HepG2 (cell line): Measurements from ENCODE around the gene LRBA. TPM values are rescaled to one million over a fixed set of nuclear protein-coding genes. Genes with fewer than 3 reads are reported as not detected.

Source experiments
- ATAC-seq: fragments of 200-7000 bp; cut with Tn5 transposase; 3 replicates; pipeline ENCODE4 v1.9.1; 2020; ENCODE audit warnings: mild to moderate bottlenecking, moderate library complexity
- BruUV-seq: library from RNA; stranded (reverse); fragments of 400-500 nt; replicated peaks from 2 replicates; lab custom pipeline; 2021; lab: Mats Ljungman, UMichigan
- CTCF ChIA-PET: fragments of 300-600 bp; formaldehyde crosslinking; extraction: SDS; loops from one replicate; lab custom pipeline; 2021; ENCODE audit warnings: low total read pairs, inconsistent platforms, low intra/inter-chr PET ratio; lab: Yijun Ruan, JAX
- POLR2A ChIA-PET: fragments of 350-600 bp; sonication (Branson Sonifier 250); formaldehyde crosslinking; loops from one replicate; lab custom pipeline; 2020; ENCODE audit warnings: antibody characterized with exemption, inconsistent platforms; lab: Yijun Ruan, JAX
- DNase-seq: peaks from one replicate; pipeline ENCODE4 v3.0.0-alpha.2; 2015; ENCODE audit warnings: low spot score
- FAIRE-seq: peaks from 3 replicates; lab custom pipeline; 2011; peaks lifted over from hg19 to GRCh38; lab: Jason Lieb, UNC
- H2AFZ ChIP-seq: one replicate; pipeline ENCODE4 v1.6.1; 2011; ENCODE audit warnings: low read length, inconsistent platforms
- H3K27ac ChIP-seq: fragments of 300-600 bp; 3 replicates; pipeline ENCODE4 v1.8.0; 2011; ENCODE audit warnings: mixed run types, mild to moderate bottlenecking, mixed read lengths, low read length, inconsistent platforms; ENCODE audit not compliant: insufficient read depth; ENCODE audit errors: extremely low read length
- H3K27me3 ChIP-seq, 2 experiments: fragments of 200-600 bp in 1 of 2; 2 replicates in 1 of 2; 3 replicates in 1 of 2; pipeline versions ENCODE4 v1.6.0 to v1.8.0; 2011; ENCODE audit warnings: low read length in 2 of 2, mild to moderate bottlenecking in 2 of 2, moderate library complexity in 2 of 2, inconsistent platforms in 1 of 2; ENCODE audit not compliant: insufficient read depth in 2 of 2, control insufficient read depth in 1 of 2
- H3K36me3 ChIP-seq, 2 experiments: fragments of 200-600 bp in 1 of 2; replicated peaks in 1 of 2; 2 replicates in 1 of 2; 3 replicates in 1 of 2; pipeline versions ENCODE4 v1.5.1 to v1.8.0; 2011; ENCODE audit warnings: low read length in 2 of 2, inconsistent platforms in 1 of 2; ENCODE audit not compliant: insufficient read depth in 2 of 2, control insufficient read depth in 1 of 2
- H3K4me1 ChIP-seq: 2 replicates; pipeline ENCODE4 v1.5.1; 2012; ENCODE audit warnings: low read length, inconsistent platforms; ENCODE audit not compliant: insufficient read depth
- H3K4me2 ChIP-seq: 2 replicates; pipeline ENCODE4 v1.6.0; 2011; ENCODE audit warnings: low read depth, low read length, inconsistent platforms
- H3K4me3 ChIP-seq, 3 experiments: fragments of 200-600 bp in 1 of 3; sonication (generic), shearing (Covaris generic) in 1 of 3; replicated peaks in 1 of 3; 2 replicates each; pipeline ENCODE4 v1.5.1; 2011 to 2016; ENCODE audit warnings: low read length in 3 of 3, inconsistent platforms in 2 of 3, low read depth in 2 of 3, mild to moderate bottlenecking in 2 of 3, control low read depth in 1 of 3, mixed read lengths in 1 of 3; ENCODE audit not compliant: insufficient read depth in 1 of 3
- H3K79me2 ChIP-seq: one replicate; pipeline ENCODE4 v1.6.1; 2011; ENCODE audit warnings: low read length, inconsistent platforms; ENCODE audit not compliant: insufficient read depth
- H3K9ac ChIP-seq: 2 replicates; pipeline ENCODE4 v1.6.0; 2011; ENCODE audit warnings: mild to moderate bottlenecking, low read depth, low read length, inconsistent platforms; ENCODE audit not compliant: insufficient read depth
- H3K9me3 ChIP-seq: 2 replicates; pipeline ENCODE4 v1.5.1; 2012; ENCODE audit warnings: mild to moderate bottlenecking, low read length
- H4K20me1 ChIP-seq: 2 replicates; pipeline ENCODE4 v1.6.0; 2011; ENCODE audit warnings: inconsistent platforms, mild to moderate bottlenecking, low read length, moderate library complexity; ENCODE audit not compliant: insufficient read depth
- CSRNP2 ChIP-seq: sonication (generic); formaldehyde crosslinking; conservative IDR thresholded peaks from 2 replicates; pipeline ENCODE4 v1.8.0; 2022; ENCODE audit warnings: low read depth, missing genetic modification reagents
- MLLT10 ChIP-seq: sonication (generic); formaldehyde crosslinking; IDR thresholded peaks from 2 replicates; pipeline ENCODE4 v1.4.0; 2020; ENCODE audit warnings: missing genetic modification reagents
- MTF1 ChIP-seq: sonication (generic); formaldehyde crosslinking; IDR thresholded peaks from 2 replicates; pipeline ENCODE4 v1.5.0; 2020; ENCODE audit warnings: missing genetic modification reagents
- NPAS2 ChIP-seq: sonication (generic); formaldehyde crosslinking; IDR thresholded peaks from 2 replicates; pipeline ENCODE4 v1.8.0; 2022; ENCODE audit warnings: mild to moderate bottlenecking, missing genetic modification reagents, borderline replicate concordance
- NR2F6 ChIP-seq, 2 experiments: IDR thresholded peaks; 2 replicates each; pipeline ENCODE4 v1.6.1; 2016; ENCODE audit warnings: antibody characterized with exemption in 1 of 2, mild to moderate bottlenecking in 1 of 2
- NR3C1 ChIP-seq: sonication (generic); formaldehyde crosslinking; IDR thresholded peaks from 2 replicates; pipeline ENCODE4 v1.4.0; 2020; ENCODE audit warnings: missing genetic modification reagents
- PAX8 ChIP-seq: sonication (generic); formaldehyde crosslinking; IDR thresholded peaks from 2 replicates; pipeline ENCODE4 v1.8.0; 2022; ENCODE audit warnings: mild to moderate bottlenecking, missing genetic modification reagents, borderline replicate concordance
- PLRG1 ChIP-seq: fragments of 450-650 bp; conservative IDR thresholded peaks from 2 replicates; pipeline ENCODE4 v1.6.1; 2016
- RARG ChIP-seq: sonication (generic); formaldehyde crosslinking; IDR thresholded peaks from 2 replicates; pipeline ENCODE4 v1.4.0; 2020; ENCODE audit warnings: low read depth, mild to moderate bottlenecking, missing genetic modification reagents
- REXO4 ChIP-seq: sonication (generic); formaldehyde crosslinking; IDR thresholded peaks from 2 replicates; pipeline ENCODE4 v1.8.0; 2022; ENCODE audit warnings: missing genetic modification reagents, mild to moderate bottlenecking, borderline replicate concordance
- SETDB1 ChIP-seq: sonication (generic); formaldehyde crosslinking; IDR thresholded peaks from 2 replicates; pipeline ENCODE4 v1.5.1; 2020; ENCODE audit warnings: missing genetic modification reagents, mild to moderate bottlenecking, borderline replicate concordance
- ZBTB7A ChIP-seq: sonication (generic); formaldehyde crosslinking; IDR thresholded peaks from 2 replicates; pipeline ENCODE4 v1.8.0; 2022; ENCODE audit warnings: mild to moderate bottlenecking, missing genetic modification reagents
- ZMAT3 ChIP-seq: sonication (generic); formaldehyde crosslinking; conservative IDR thresholded peaks from 2 replicates; pipeline ENCODE4 v1.7.0; 2021; ENCODE audit warnings: missing genetic modification reagents
- ZNF143 ChIP-seq: sonication (generic); formaldehyde crosslinking; IDR thresholded peaks from 2 replicates; pipeline ENCODE4 v1.4.0; 2020; ENCODE audit warnings: missing genetic modification reagents
- ZZZ3 ChIP-seq: sonication (generic); formaldehyde crosslinking; IDR thresholded peaks from 2 replicates; pipeline ENCODE4 v1.4.0; 2020; ENCODE audit warnings: missing genetic modification reagents, mild to moderate bottlenecking, borderline replicate concordance
- WGBS: methylation state at CpG from one replicate; pipeline ENCODE4 v1.1.6; 2017; ENCODE audit warnings: low lambda C conversion rate; 5-methylcytosine and 5-hydroxymethylcytosine counted together
- in situ Hi-C: cut with HindIII; loops from 2 replicates; pipeline ENCODE4 v1.10.0; 2017; ENCODE audit warnings: low pct_unique_long_range_greater_than_20kb; ENCODE audit not compliant: extremely low pct_ligation_motif_present
- intact Hi-C: fragments of 100-400 bp; cut with micrococcal nuclease; formaldehyde crosslinking; loops from one replicate; pipeline ENCODE4 v1.10.0; 2022; ENCODE audit not compliant: unreplicated experiment
- polyA plus RNA-seq, 8 experiments: library from polyadenylated mRNA; depleted of rRNA in 3 of 8; stranded (reverse) in 7 of 8; unstranded in 1 of 8; fragments of >200 nt; fragmentation: Illumina TruSeq in 4 of 8; extraction: Trizol in 4 of 8; gene quantifications; 2 replicates each; pipeline versions ENCODE4 v1.2.1 to v1.2.3, GENCODE V29; 2011 to 2016; ENCODE audit warnings: low read depth in 4 of 8, missing spikeins in 1 of 8, mixed read lengths in 1 of 8; ENCODE audit not compliant: insufficient read depth in 1 of 8
- total RNA-seq, 5 experiments: library from RNA; depleted of rRNA; stranded (reverse); fragments of >200 nt; fragmentation: Illumina TruSeq; extraction: Trizol; gene quantifications; 2 replicates each; pipeline ENCODE4 v1.2.3, GENCODE V29; 2016; ENCODE audit warnings: low read depth in 1 of 5
- TF ChIP-seq, protein P1 (sequence below): sonication (generic); formaldehyde crosslinking; IDR thresholded peaks from 2 replicates; pipeline ENCODE4 v1.8.0; 2022; ENCODE audit warnings: missing genetic modification reagents, mild to moderate bottlenecking, borderline replicate concordance
- TF ChIP-seq, protein P2 (sequence below): sonication (generic); formaldehyde crosslinking; conservative IDR thresholded peaks from 2 replicates; pipeline ENCODE4 v1.4.0; 2020; ENCODE audit warnings: missing genetic modification reagents

The LRBA gene
- total and polyA plus RNA-seq, 2 of the 13 experiments (the other 11 are each of a cell fraction or from before 2014, with no cell fraction given) = 21.0 to 37.2 TPM

- ATAC-seq = no peak
- peak; percentile 12 for DNase-seq
- Histone ChIP-seq H3K27me3 (no peaks in the 10 kb centered on the region), H3K79me2 (no peaks in the 10 kb centered on the region), H3K27ac (no peak overlapping the region), H3K9ac (no peak overlapping the region), H3K4me3 (no peak overlapping the region), H3K9me3 (no peaks in the 10 kb centered on the region), H3K4me1 (no peaks in the 10 kb centered on the region)
- 89% methylated on average over 2 of the region's 2 CpGs for WGBS
- no peak for FAIRE-seq
- CTCF ChIA-PET = no interaction called here
- intact Hi-C loops = no loop called here
- no TSS peak for BruUV-seq
- TF ChIP-seq CSRNP2 (CRISPR knock-in tag) (no peak), NR3C1 (CRISPR knock-in tag) (no peak), RARG (no peak), SETDB1 (CRISPR knock-in tag) (no peak)
- TF ChIP-seq, protein P1, sequence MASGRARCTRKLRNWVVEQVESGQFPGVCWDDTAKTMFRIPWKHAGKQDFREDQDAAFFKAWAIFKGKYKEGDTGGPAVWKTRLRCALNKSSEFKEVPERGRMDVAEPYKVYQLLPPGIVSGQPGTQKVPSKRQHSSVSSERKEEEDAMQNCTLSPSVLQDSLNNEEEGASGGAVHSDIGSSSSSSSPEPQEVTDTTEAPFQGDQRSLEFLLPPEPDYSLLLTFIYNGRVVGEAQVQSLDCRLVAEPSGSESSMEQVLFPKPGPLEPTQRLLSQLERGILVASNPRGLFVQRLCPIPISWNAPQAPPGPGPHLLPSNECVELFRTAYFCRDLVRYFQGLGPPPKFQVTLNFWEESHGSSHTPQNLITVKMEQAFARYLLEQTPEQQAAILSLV (CRISPR knock-in tag) = no peak
- TF ChIP-seq, all 625 proteins: peak for 0
- Histone ChIP-seq H3K36me3 (no peaks in the 10 kb centered on the region), H4K20me1 (no peaks in the 10 kb centered on the region), H2AFZ (no peak overlapping the region), H3K4me2 (no peak overlapping the region)
- in situ Hi-C loops = no loop called here
- POLR2A ChIA-PET = no interaction called here
Measured at GRCh38 chr4:150782311-150782710, 232.8 kb downstream of the LRBA start.

GRCh38 chr4:150781191-150781590 is 233.9 kb downstream of the LRBA start:
- no TSS peak for BruUV-seq
- H3K4me3 ChIP-seq = no peak overlapping the region
- H3K79me2 ChIP-seq = no peaks in the 10 kb centered on the region
- POLR2A ChIA-PET = no interaction called here
- no peaks in the 10 kb centered on the region for H3K27me3 ChIP-seq
- in situ Hi-C loops (no loop called here), intact Hi-C loops (no loop called here)
- H2AFZ ChIP-seq = no peak overlapping the region
- WGBS = 95% methylated on average over 6 of the region's 6 CpGs
- DNase-seq (no peak), ATAC-seq (no peak), FAIRE-seq (no peak)
- no peaks in the 10 kb centered on the region for H3K4me1 ChIP-seq
- CTCF ChIA-PET = no interaction called here
- H3K36me3 ChIP-seq = no peaks in the 10 kb centered on the region
- H3K9ac ChIP-seq = no peak overlapping the region
- no peak overlapping the region for H3K4me2 ChIP-seq
- H3K27ac ChIP-seq = no peak overlapping the region
- no peaks in the 10 kb centered on the region for H4K20me1 ChIP-seq
- H3K9me3 ChIP-seq = no peaks in the 10 kb centered on the region
- TF ChIP-seq ZZZ3 (CRISPR knock-in tag) (no peak), NR2F6 (IDR thresholded peaks at IDR 0.05) (no peak), NR2F6 (CRISPR knock-in tag; IDR thresholded peaks at IDR 0.05) (no peak), NPAS2 (CRISPR knock-in tag) (no peak), ZNF143 (CRISPR knock-in tag) (no peak), PLRG1 (no peak), REXO4 (CRISPR knock-in tag) (no peak), ZBTB7A (CRISPR knock-in tag) (no peak), ZMAT3 (CRISPR knock-in tag) (no peak), MLLT10 (no peak), PAX8 (CRISPR knock-in tag) (no peak), MTF1 (no peak)
- TF ChIP-seq, protein P2, sequence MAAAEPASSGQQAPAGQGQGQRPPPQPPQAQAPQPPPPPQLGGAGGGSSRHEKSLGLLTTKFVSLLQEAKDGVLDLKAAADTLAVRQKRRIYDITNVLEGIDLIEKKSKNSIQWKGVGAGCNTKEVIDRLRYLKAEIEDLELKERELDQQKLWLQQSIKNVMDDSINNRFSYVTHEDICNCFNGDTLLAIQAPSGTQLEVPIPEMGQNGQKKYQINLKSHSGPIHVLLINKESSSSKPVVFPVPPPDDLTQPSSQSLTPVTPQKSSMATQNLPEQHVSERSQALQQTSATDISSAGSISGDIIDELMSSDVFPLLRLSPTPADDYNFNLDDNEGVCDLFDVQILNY (CRISPR knock-in tag) = no peak
